ENCODE results near the gene APOA5. TPM values are rescaled to one million over a fixed set of nuclear protein-coding genes. Genes with fewer than 3 reads are reported as not detected.

APOA5 gene
- total and polyA plus RNA-seq, 2 of the 13 experiments (the other 11 are each of a cell fraction or from before 2014, with no cell fraction given) = 44.0 to 49.1 TPM

DNA sequence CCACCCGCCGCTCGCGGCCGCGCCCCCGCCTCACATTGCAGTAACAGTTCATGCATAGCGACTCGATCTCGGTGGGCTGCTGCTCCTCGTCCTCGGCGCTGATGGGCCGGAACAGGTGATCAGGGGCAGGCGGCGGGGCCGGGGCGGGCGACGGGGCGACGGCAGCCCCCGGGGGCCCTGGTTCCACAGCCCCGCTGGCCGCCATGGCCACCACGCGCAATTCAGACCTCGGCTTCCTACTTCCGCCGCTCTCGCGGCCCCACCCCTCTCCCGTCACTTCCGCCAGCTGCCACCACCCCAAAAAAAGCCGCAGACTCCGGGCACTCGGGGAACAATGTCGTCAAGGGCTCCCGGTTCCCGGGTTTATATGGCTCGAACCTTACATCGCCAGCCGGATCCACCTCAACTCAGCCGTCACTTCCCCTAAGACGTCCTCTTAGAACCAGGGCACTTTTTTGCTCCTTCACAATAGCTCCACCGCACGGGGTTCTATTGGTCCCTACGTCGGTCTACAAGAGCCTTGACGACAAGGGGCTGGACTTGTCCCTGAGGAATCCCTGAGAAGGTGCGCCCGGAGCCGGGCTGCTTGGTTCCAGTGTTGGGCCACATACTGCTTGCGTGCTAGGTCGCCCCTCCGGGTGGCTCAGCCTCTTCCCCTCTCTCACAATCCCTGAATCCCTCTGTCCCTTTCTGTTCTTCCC is 3.7 kb downstream of the APOA5 start, which contains the start of gene ZPR1 (continued):
- TF ChIP-seq, protein P1, sequence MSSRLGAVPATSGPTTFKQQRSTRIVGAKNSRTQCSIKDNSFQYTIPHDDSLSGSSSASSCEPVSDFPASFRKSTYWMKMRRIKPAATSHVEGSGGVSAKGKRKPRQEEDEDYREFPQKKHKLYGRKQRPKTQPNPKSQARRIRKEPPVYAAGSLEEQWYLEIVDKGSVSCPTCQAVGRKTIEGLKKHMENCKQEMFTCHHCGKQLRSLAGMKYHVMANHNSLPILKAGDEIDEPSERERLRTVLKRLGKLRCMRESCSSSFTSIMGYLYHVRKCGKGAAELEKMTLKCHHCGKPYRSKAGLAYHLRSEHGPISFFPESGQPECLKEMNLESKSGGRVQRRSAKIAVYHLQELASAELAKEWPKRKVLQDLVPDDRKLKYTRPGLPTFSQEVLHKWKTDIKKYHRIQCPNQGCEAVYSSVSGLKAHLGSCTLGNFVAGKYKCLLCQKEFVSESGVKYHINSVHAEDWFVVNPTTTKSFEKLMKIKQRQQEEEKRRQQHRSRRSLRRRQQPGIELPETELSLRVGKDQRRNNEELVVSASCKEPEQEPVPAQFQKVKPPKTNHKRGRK (CRISPR knock-in tag; IDR thresholded peaks at IDR 0.05) = no peak
- no peak for TF ChIP-seq ZNF33A (CRISPR knock-in tag; IDR thresholded peaks at IDR 0.05; ENCODE audit: borderline replicate concordance)
- TF ChIP-seq CCDC6 (CRISPR knock-in tag; IDR thresholded peaks at IDR 0.05) = no peak; the same call in 1 of the 2 replicates
- no peak for TF ChIP-seq SKI (IDR thresholded peaks at IDR 0.05; ENCODE audit: partially characterized antibody)
- no peak for TF ChIP-seq ZNF260 (CRISPR knock-in tag; IDR thresholded peaks at IDR 0.05; ENCODE audit: borderline replicate concordance, low read depth)
- TF ChIP-seq ZNF180 (CRISPR knock-in tag; IDR thresholded peaks at IDR 0.05; ENCODE audit: borderline replicate concordance, low read depth) = no peak
- TF ChIP-seq KAT2B (IDR thresholded peaks at IDR 0.05; ENCODE audit: borderline replicate concordance, low read depth, low read length) = no peak
- peak; percentile 42; the same call in 1 of the 2 replicates for TF ChIP-seq ZNF614 (CRISPR knock-in tag; IDR thresholded peaks at IDR 0.05; ENCODE audit: borderline replicate concordance)
- no peak for TF ChIP-seq ZNF256 (CRISPR knock-in tag; conservative IDR thresholded peaks at IDR 0.05)
- no peak for TF ChIP-seq ZNF547 (CRISPR knock-in tag; IDR thresholded peaks at IDR 0.05)
- peak; percentile 45; the same call in 1 of the 2 replicates for TF ChIP-seq KLF6 (CRISPR knock-in tag; IDR thresholded peaks at IDR 0.05)
- no peak for TF ChIP-seq NR2F1 (CRISPR knock-in tag; IDR thresholded peaks at IDR 0.05)
- peak; percentile 78; the same call in 1 of the 2 replicates for TF ChIP-seq ZNF776 (CRISPR knock-in tag; IDR thresholded peaks at IDR 0.05)
- no peak for TF ChIP-seq ZNF407 (CRISPR knock-in tag; IDR thresholded peaks at IDR 0.05; ENCODE audit: not compliant biosample characterization)

All from HepG2 (cell line).